Progenitor cell of endocrine pancreas (in vitro differentiated cells): ENCODE results near the gene ADAP1. TPM values are rescaled to one million over a fixed set of nuclear protein-coding genes. Genes with fewer than 3 reads are reported as not detected.

Experiments
- DNase-seq: peaks from one replicate; pipeline ENCODE4 v3.0.0; 2021; ENCODE audit warnings: low spot score; ENCODE audit not compliant: unreplicated experiment
- H3K27ac Mint-ChIP-seq: 2 replicates; pipeline ENCODE4 v1.8.0; 2021; ENCODE audit warnings: mild to moderate bottlenecking, moderate library complexity, mixed read lengths
- H3K27me3 Mint-ChIP-seq: 2 replicates; pipeline ENCODE4 v1.8.0; 2021; ENCODE audit warnings: mixed read lengths
- H3K36me3 Mint-ChIP-seq: 2 replicates; pipeline ENCODE4 v1.8.0; 2022; ENCODE audit warnings: mixed read lengths; ENCODE audit not compliant: insufficient read depth
- H3K4me1 Mint-ChIP-seq: 2 replicates; pipeline ENCODE4 v1.8.0; 2021; ENCODE audit warnings: low read depth, mixed read lengths
- H3K4me3 Mint-ChIP-seq: 2 replicates; pipeline ENCODE4 v1.8.0; 2021; ENCODE audit warnings: low read depth, mild to moderate bottlenecking, moderate library complexity, mixed read lengths
- H3K9me3 Mint-ChIP-seq: 2 replicates; pipeline ENCODE4 v1.8.0; 2021; ENCODE audit warnings: low read depth, mixed read lengths
- CTCF ChIP-seq: fragments of 200-600 bp; sonication (generic); IDR thresholded peaks from one replicate; pipeline ENCODE4 v1.5.0; 2021; ENCODE audit warnings: antibody characterized with exemption, mild to moderate bottlenecking; ENCODE audit not compliant: unreplicated experiment
- total RNA-seq: library from RNA; stranded (reverse); gene quantifications from 2 replicates; pipeline ENCODE4 v1.2.1, GENCODE V29; 2021

ADAP1 gene
- total RNA-seq, 1 donor from 2014 or later, result 10.3 TPM

GRCh38 chr7:974172-974571 is 19.7 kb upstream of the ADAP1 start:
- H3K9me3 Mint-ChIP-seq, result no peaks in the 10 kb centered on the region
- no peak for DNase-seq
- H3K27me3 Mint-ChIP-seq, result no peaks in the 10 kb centered on the region
- peaks cover 32% of the 10 kb centered on the region for H3K4me1 Mint-ChIP-seq
- peak overlapping the region; percentile 90 for H3K27ac Mint-ChIP-seq
- H3K36me3 Mint-ChIP-seq, result peaks cover 6% of the 10 kb centered on the region
- TF ChIP-seq CTCF, result no peak
- H3K4me3 Mint-ChIP-seq, result peak overlapping the region; percentile 87

GRCh38 chr7:973312-973711 is 18.8 kb upstream of the ADAP1 start:
- no peaks in the 10 kb centered on the region for H3K9me3 Mint-ChIP-seq
- no peaks in the 10 kb centered on the region for H3K27me3 Mint-ChIP-seq
- no peak for DNase-seq
- H3K36me3 Mint-ChIP-seq, result peaks cover 6% of the 10 kb centered on the region
- TF ChIP-seq CTCF, result no peak
- peak overlapping the region; percentile 53 for H3K4me3 Mint-ChIP-seq
- H3K4me1 Mint-ChIP-seq, result peaks cover 26% of the 10 kb centered on the region
- H3K27ac Mint-ChIP-seq, result no peak overlapping the region

GRCh38 chr7:972676-973309 is 18.3 kb upstream of the ADAP1 start:
- no peak for DNase-seq
- H3K27me3 Mint-ChIP-seq, result no peaks in the 10 kb centered on the region
- peaks cover 21% of the 10 kb centered on the region for H3K4me1 Mint-ChIP-seq
- H3K4me3 Mint-ChIP-seq, result peak overlapping the region; percentile 53
- peaks cover 9% of the 10 kb centered on the region for H3K36me3 Mint-ChIP-seq
- TF ChIP-seq CTCF, result no peak
- H3K27ac Mint-ChIP-seq, result no peak overlapping the region
- H3K9me3 Mint-ChIP-seq, result no peaks in the 10 kb centered on the region

- DNase-seq, result no peak
- H3K4me1 Mint-ChIP-seq, result peaks cover 15% of the 10 kb centered on the region
- no peak overlapping the region for H3K4me3 Mint-ChIP-seq
- H3K36me3 Mint-ChIP-seq, result peaks cover 15% of the 10 kb centered on the region
- TF ChIP-seq CTCF, result no peak
- no peaks in the 10 kb centered on the region for H3K27me3 Mint-ChIP-seq
- H3K27ac Mint-ChIP-seq, result no peak overlapping the region
- H3K9me3 Mint-ChIP-seq, result no peaks in the 10 kb centered on the region
Observed at GRCh38 chr7:972110-972509, 17.6 kb upstream of the ADAP1 start.

GRCh38 chr7:970744-971143 is 16.3 kb upstream of the ADAP1 start:
- H3K36me3 Mint-ChIP-seq, result peaks cover 16% of the 10 kb centered on the region
- no peak overlapping the region for H3K4me3 Mint-ChIP-seq
- peaks cover 7% of the 10 kb centered on the region for H3K4me1 Mint-ChIP-seq
- no peaks in the 10 kb centered on the region for H3K27me3 Mint-ChIP-seq
- H3K27ac Mint-ChIP-seq, result peak overlapping the region; percentile 25
- TF ChIP-seq CTCF, result no peak
- DNase-seq, result no peak
- H3K9me3 Mint-ChIP-seq, result no peaks in the 10 kb centered on the region
